H9 (cell line): ENCODE results near the gene CCDC92. TPM values are rescaled to one million over a fixed set of nuclear protein-coding genes. Genes with fewer than 3 reads are reported as not detected.

ENCODE experiments used
- DNase-seq: peaks from one replicate; pipeline ENCODE4 v3.0.0-alpha.2; 2017
- H2AFZ ChIP-seq: one replicate; pipeline ENCODE4 v1.6.1; 2013; ENCODE audit warnings: mild to moderate bottlenecking, low read length, control low read depth, moderate library complexity
- H2AK5ac ChIP-seq: 2 replicates; pipeline ENCODE4 v1.6.1; 2013; ENCODE audit warnings: low read length, control low read depth, mixed read lengths; ENCODE audit not compliant: insufficient read length
- H2BK120ac ChIP-seq: one replicate; pipeline ENCODE4 v1.6.1; 2013; ENCODE audit warnings: low read depth, mild to moderate bottlenecking, low read length, control low read depth, inconsistent platforms; ENCODE audit not compliant: poor library complexity, severe bottlenecking
- H2BK12ac ChIP-seq: 2 replicates; pipeline ENCODE4 v1.6.1; 2013; ENCODE audit warnings: low read length, control low read depth, mixed read lengths, low read depth; ENCODE audit not compliant: insufficient read length
- H2BK15ac ChIP-seq: 2 replicates; pipeline ENCODE4 v1.6.1; 2013; ENCODE audit warnings: low read depth, low read length, control low read depth
- H2BK20ac ChIP-seq: one replicate; pipeline ENCODE4 v1.6.1; 2013; ENCODE audit warnings: low read depth, mild to moderate bottlenecking, low read length, control low read depth, inconsistent platforms; ENCODE audit not compliant: poor library complexity, severe bottlenecking
- H2BK5ac ChIP-seq: 2 replicates; pipeline ENCODE4 v1.6.1; 2013; ENCODE audit warnings: low read length, control low read depth, mixed read lengths; ENCODE audit not compliant: insufficient read length
- H3K14ac ChIP-seq: 2 replicates; pipeline ENCODE4 v1.6.1; 2013; ENCODE audit warnings: low read length, control low read depth; ENCODE audit not compliant: insufficient read depth
- H3K18ac ChIP-seq: 2 replicates; pipeline ENCODE4 v1.6.1; 2013; ENCODE audit warnings: low read depth, mild to moderate bottlenecking, mixed read lengths, low read length, control low read depth; ENCODE audit not compliant: insufficient read length
- H3K23ac ChIP-seq: 2 replicates; pipeline ENCODE4 v1.6.1; 2013; ENCODE audit warnings: low read length, control low read depth, mixed read lengths, low read depth; ENCODE audit not compliant: insufficient read length
- H3K23me2 ChIP-seq: 2 replicates; pipeline ENCODE4 v1.6.1; 2013; ENCODE audit warnings: low read depth, mild to moderate bottlenecking, mixed read lengths, low read length, control low read depth; ENCODE audit not compliant: insufficient read length, poor library complexity, severe bottlenecking
- H3K27ac ChIP-seq: 2 replicates; pipeline ENCODE4 v1.5.1; 2013; ENCODE audit warnings: low read length, control low read depth, mixed read lengths, low read depth; ENCODE audit not compliant: insufficient read length
- H3K27me3 ChIP-seq: 2 replicates; pipeline ENCODE4 v1.6.1; 2013; ENCODE audit warnings: low read length, control low read depth, inconsistent platforms; ENCODE audit not compliant: insufficient read depth
- H3K4ac ChIP-seq: 2 replicates; pipeline ENCODE4 v1.6.1; 2013; ENCODE audit warnings: low read depth, mild to moderate bottlenecking, control low read depth, inconsistent platforms, low read length, moderate library complexity
- H3K4me1 ChIP-seq: 2 replicates; pipeline ENCODE4 v1.6.1; 2013; ENCODE audit warnings: low read length, control low read depth, inconsistent platforms; ENCODE audit not compliant: insufficient read depth
- H3K4me2 ChIP-seq: 2 replicates; pipeline ENCODE4 v1.6.1; 2013; ENCODE audit warnings: low read length, control low read depth, mixed read lengths; ENCODE audit not compliant: insufficient read length, insufficient read depth
- H3K56ac ChIP-seq: 2 replicates; pipeline ENCODE4 v1.6.1; 2013; ENCODE audit warnings: low read depth, mild to moderate bottlenecking, mixed read lengths, low read length, control low read depth; ENCODE audit not compliant: insufficient read length
- H3K79me1 ChIP-seq: 2 replicates; pipeline ENCODE4 v1.6.1; 2013; ENCODE audit warnings: low read depth, mild to moderate bottlenecking, moderate library complexity, low read length, control low read depth, inconsistent platforms; ENCODE audit not compliant: insufficient read depth, poor library complexity, severe bottlenecking
- H3K79me2 ChIP-seq: 2 replicates; pipeline ENCODE4 v1.6.1; 2013; ENCODE audit warnings: low read length, control low read depth, inconsistent platforms; ENCODE audit not compliant: insufficient read depth
- H3K9ac ChIP-seq: 2 replicates; pipeline ENCODE4 v1.6.1; 2013; ENCODE audit warnings: low read length, control low read depth, mixed read lengths; ENCODE audit not compliant: insufficient read length; ENCODE audit errors: extremely low read depth
- H3K9me3 ChIP-seq: one replicate; pipeline ENCODE4 v1.6.1; 2013; ENCODE audit warnings: low read depth, low read length, inconsistent platforms; ENCODE audit not compliant: control insufficient read depth
- H3T11ph ChIP-seq: one replicate; pipeline ENCODE4 v1.6.1; 2013; ENCODE audit warnings: mild to moderate bottlenecking, low read length, control low read depth, inconsistent platforms
- H4K20me1 ChIP-seq: one replicate; pipeline ENCODE4 v1.6.1; 2013; ENCODE audit not compliant: control insufficient read depth, insufficient read length, insufficient read depth
- H4K5ac ChIP-seq: 2 replicates; pipeline ENCODE4 v1.6.1; 2013; ENCODE audit warnings: low read depth, mild to moderate bottlenecking, mixed read lengths, low read length, control low read depth; ENCODE audit not compliant: insufficient read length
- H4K8ac ChIP-seq: replicated peaks from 2 replicates; pipeline ENCODE4 v1.6.1; 2013; ENCODE audit warnings: low read length, control low read depth, mixed read lengths, low read depth; ENCODE audit not compliant: insufficient read length
- H4K91ac ChIP-seq: 2 replicates; pipeline ENCODE4 v1.6.1; 2013; ENCODE audit warnings: low read depth, mild to moderate bottlenecking, moderate library complexity, mixed read lengths, low read length, control low read depth; ENCODE audit not compliant: insufficient read length
- H3K27ac Mint-ChIP-seq, 3 experiments: 2 replicates in 2 of 3; 3 replicates in 1 of 3; pipeline ENCODE4 v1.8.0; 2020 to 2021; ENCODE audit warnings: mixed read lengths in 3 of 3, mild to moderate bottlenecking in 1 of 3, moderate library complexity in 1 of 3
- H3K27me3 Mint-ChIP-seq: 2 replicates; pipeline ENCODE4 v1.8.0; 2021; ENCODE audit warnings: low read depth, mild to moderate bottlenecking, moderate library complexity, mixed read lengths
- H3K36me3 Mint-ChIP-seq, 3 experiments: 2 replicates in 2 of 3; 3 replicates in 1 of 3; pipeline ENCODE4 v1.8.0; 2020 to 2021; ENCODE audit warnings: low read depth in 3 of 3, mixed read lengths in 3 of 3; ENCODE audit not compliant: insufficient read depth in 1 of 3
- H3K4me1 Mint-ChIP-seq, 2 experiments: 2 replicates each; pipeline ENCODE4 v1.8.0; 2020; ENCODE audit warnings: mixed read lengths in 2 of 2
- H3K4me3 Mint-ChIP-seq, 2 experiments: 2 replicates in 1 of 2; 3 replicates in 1 of 2; pipeline ENCODE4 v1.8.0; 2020 to 2021; ENCODE audit warnings: mild to moderate bottlenecking in 2 of 2, mixed read lengths in 2 of 2, moderate library complexity in 1 of 2
- H3K9me3 Mint-ChIP-seq, 2 experiments: 2 replicates in 1 of 2; 3 replicates in 1 of 2; pipeline ENCODE4 v1.8.0; 2020; ENCODE audit warnings: mild to moderate bottlenecking in 2 of 2, mixed read lengths in 2 of 2, moderate library complexity in 1 of 2
- WGBS: extraction: QIAGEN DNeasy Blood & Tissue Kit; methylation state at CpG from one replicate; pipeline ENCODE4 v1.1.7; 2013; ENCODE audit warnings: missing lambda C conversion rate, low lambda C conversion rate, mixed read lengths; ENCODE audit not compliant: insufficient read length; ENCODE audit errors: extremely low coverage; 5-methylcytosine and 5-hydroxymethylcytosine counted together
- total RNA-seq: library from RNA; stranded (reverse); gene quantifications from 2 replicates; pipeline ENCODE4 v1.2.1, GENCODE V29; 2021
- TF ChIP-seq, protein P1 (sequence below): fragments of 200-600 bp; sonication (generic); conservative IDR thresholded peaks from 3 replicates; pipeline ENCODE4 v1.8.0; 2021; ENCODE audit warnings: antibody characterized with exemption, mild to moderate bottlenecking

The CCDC92 gene
- total RNA-seq, 1 experiment from 2014 or later, result 1.3 TPM

DNA sequence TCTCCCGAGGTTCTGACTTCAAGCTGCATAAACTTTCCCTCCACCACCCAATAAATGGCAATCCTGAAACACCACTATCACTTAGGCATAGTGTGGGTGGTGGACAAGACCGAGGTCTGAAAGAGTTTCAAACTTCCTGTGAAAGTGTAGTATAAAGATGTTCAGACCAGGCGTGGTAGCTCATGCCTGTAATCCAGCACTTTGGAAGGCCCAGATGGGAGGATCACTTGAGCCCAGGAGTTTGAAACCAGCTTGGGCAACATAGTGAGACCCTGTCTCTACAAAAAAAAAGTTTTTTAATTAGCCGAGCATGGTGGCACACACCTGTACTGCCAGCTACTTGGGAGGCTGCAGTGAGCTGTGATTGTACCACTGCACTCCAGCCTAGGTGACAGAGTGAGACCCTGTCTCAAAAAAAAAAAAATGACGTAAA, 61.9 kb downstream of the CCDC92 start:
- no peak for DNase-seq
- Histone ChIP-seq H3K56ac (no peak overlapping the region), H2BK12ac (no peak overlapping the region), H4K5ac (no peak overlapping the region), H2BK15ac (no peak overlapping the region), H4K91ac (no peak overlapping the region), H2AFZ (no peak overlapping the region), H3K4ac (no peak overlapping the region), H3K79me1 (no peaks in the 10 kb centered on the region), H3K79me2 (no peaks in the 10 kb centered on the region), H4K20me1 (no peaks in the 10 kb centered on the region), H3K9ac (no peak overlapping the region), H3K14ac (no peak overlapping the region), H3K23me2 (no peaks in the 10 kb centered on the region), H3K18ac (no peak overlapping the region), H3K4me1 (no peaks in the 10 kb centered on the region), H2BK20ac (no peak overlapping the region), H3K9me3 (no peaks in the 10 kb centered on the region), H3T11ph (no peak overlapping the region), H2AK5ac (no peak overlapping the region), H3K27ac (no peak overlapping the region), H4K8ac (no peak overlapping the region), H3K4me2 (no peak overlapping the region), H3K27me3 (no peaks in the 10 kb centered on the region; the same call in 1 of the 2 replicates), H2BK5ac (no peak overlapping the region), H2BK120ac (no peak overlapping the region), H3K23ac (no peak overlapping the region)
- H3K36me3 Mint-ChIP-seq, result peaks cover 0 to 8% (median 4%) of the 10 kb centered on the region in 3 experiments; a peak in 3 of 7 replicates
- TF ChIP-seq, protein P1, sequence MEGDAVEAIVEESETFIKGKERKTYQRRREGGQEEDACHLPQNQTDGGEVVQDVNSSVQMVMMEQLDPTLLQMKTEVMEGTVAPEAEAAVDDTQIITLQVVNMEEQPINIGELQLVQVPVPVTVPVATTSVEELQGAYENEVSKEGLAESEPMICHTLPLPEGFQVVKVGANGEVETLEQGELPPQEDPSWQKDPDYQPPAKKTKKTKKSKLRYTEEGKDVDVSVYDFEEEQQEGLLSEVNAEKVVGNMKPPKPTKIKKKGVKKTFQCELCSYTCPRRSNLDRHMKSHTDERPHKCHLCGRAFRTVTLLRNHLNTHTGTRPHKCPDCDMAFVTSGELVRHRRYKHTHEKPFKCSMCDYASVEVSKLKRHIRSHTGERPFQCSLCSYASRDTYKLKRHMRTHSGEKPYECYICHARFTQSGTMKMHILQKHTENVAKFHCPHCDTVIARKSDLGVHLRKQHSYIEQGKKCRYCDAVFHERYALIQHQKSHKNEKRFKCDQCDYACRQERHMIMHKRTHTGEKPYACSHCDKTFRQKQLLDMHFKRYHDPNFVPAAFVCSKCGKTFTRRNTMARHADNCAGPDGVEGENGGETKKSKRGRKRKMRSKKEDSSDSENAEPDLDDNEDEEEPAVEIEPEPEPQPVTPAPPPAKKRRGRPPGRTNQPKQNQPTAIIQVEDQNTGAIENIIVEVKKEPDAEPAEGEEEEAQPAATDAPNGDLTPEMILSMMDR, result no peak
- peak overlapping the region in 1 of 3 experiments; percentile 9; a peak in 2 of 7 replicates for H3K27ac Mint-ChIP-seq
- WGBS, result no CpG with 5 or more reads among the region's 5 CpGs
- peak overlapping the region in 1 of 2 experiments; percentile 46; a peak in 2 of 5 replicates for H3K4me3 Mint-ChIP-seq
- H3K4me1 Mint-ChIP-seq, result peaks cover 0 to 14% of the 10 kb centered on the region in 2 experiments; a peak in 3 of 4 replicates
- peaks cover 13 to 14% of the 10 kb centered on the region in 2 experiments for H3K9me3 Mint-ChIP-seq
- H3K27me3 Mint-ChIP-seq, result peaks cover 65% of the 10 kb centered on the region
